Trophoblast cell (in vitro differentiated cells and primary cell): Measurements from ENCODE around the gene HIVEP3.

Source experiments
- DNase-seq, 2 donors: peaks; one replicate each; pipeline ENCODE4 v3.0.0-alpha.2; 2016
- H2AFZ ChIP-seq: 2 replicates; pipeline ENCODE4 v1.6.1; 2013; ENCODE audit warnings: low read length, moderate library complexity, mild to moderate bottlenecking; ENCODE audit not compliant: insufficient read depth, poor library complexity
- H2AK5ac ChIP-seq: 2 replicates; pipeline ENCODE4 v1.6.1; 2013; ENCODE audit warnings: mild to moderate bottlenecking, low read length
- H2BK120ac ChIP-seq: 2 replicates; pipeline ENCODE4 v1.6.1; 2013; ENCODE audit warnings: low read length, mild to moderate bottlenecking, moderate library complexity; ENCODE audit not compliant: insufficient read depth, poor library complexity
- H2BK12ac ChIP-seq: 2 replicates; pipeline ENCODE4 v1.6.1; 2013; ENCODE audit warnings: mild to moderate bottlenecking, low read length, moderate library complexity
- H2BK5ac ChIP-seq: 2 replicates; pipeline ENCODE4 v1.6.1; 2013; ENCODE audit warnings: low read length, low read depth, moderate library complexity, mild to moderate bottlenecking; ENCODE audit not compliant: poor library complexity
- H3K14ac ChIP-seq: 2 replicates; pipeline ENCODE4 v1.6.1; 2013; ENCODE audit warnings: mild to moderate bottlenecking, low read length
- H3K18ac ChIP-seq: 2 replicates; pipeline ENCODE4 v1.6.1; 2013; ENCODE audit warnings: mild to moderate bottlenecking, low read length
- H3K23ac ChIP-seq: 2 replicates; pipeline ENCODE4 v1.6.1; 2013; ENCODE audit warnings: low read length
- H3K27ac ChIP-seq: 2 replicates; pipeline ENCODE4 v1.5.1; 2013; ENCODE audit warnings: low read depth, mild to moderate bottlenecking, inconsistent platforms, low read length, moderate library complexity
- H3K27me3 ChIP-seq: 2 replicates; pipeline ENCODE4 v1.6.1; 2013; ENCODE audit warnings: inconsistent platforms, mild to moderate bottlenecking, low read length, moderate library complexity; ENCODE audit not compliant: insufficient read depth
- H3K36me3 ChIP-seq, 2 experiments: 1 replicate in 1 of 2; 2 replicates in 1 of 2; pipeline ENCODE4 v1.6.1; 2013; ENCODE audit warnings: low read length in 2 of 2, mild to moderate bottlenecking in 2 of 2, moderate library complexity in 1 of 2; ENCODE audit not compliant: insufficient read depth in 2 of 2, control insufficient read depth in 1 of 2
- H3K4ac ChIP-seq: 2 replicates; pipeline ENCODE4 v1.6.1; 2013; ENCODE audit warnings: low read depth, mild to moderate bottlenecking, low read length, moderate library complexity
- H3K4me1 ChIP-seq, 2 experiments: 1 replicate in 1 of 2; 2 replicates in 1 of 2; pipeline ENCODE4 v1.6.1; 2013; ENCODE audit warnings: low read length in 2 of 2, mild to moderate bottlenecking in 2 of 2, moderate library complexity in 1 of 2; ENCODE audit not compliant: insufficient read depth in 2 of 2, control insufficient read depth in 1 of 2
- H3K4me2 ChIP-seq: 2 replicates; pipeline ENCODE4 v1.6.1; 2013; ENCODE audit warnings: inconsistent platforms, mild to moderate bottlenecking, low read length, moderate library complexity
- H3K4me3 ChIP-seq: 2 replicates; pipeline ENCODE4 v1.5.1; 2013; ENCODE audit warnings: mild to moderate bottlenecking, low read depth, low read length, inconsistent platforms
- H3K79me1 ChIP-seq: one replicate; pipeline ENCODE4 v1.6.1; 2013; ENCODE audit warnings: low read length
- H3K79me2 ChIP-seq: 2 replicates; pipeline ENCODE4 v1.6.1; 2013; ENCODE audit warnings: low read length, mild to moderate bottlenecking; ENCODE audit not compliant: control insufficient read depth, insufficient read depth, poor library complexity
- H3K9ac ChIP-seq: 2 replicates; pipeline ENCODE4 v1.6.1; 2013; ENCODE audit warnings: mild to moderate bottlenecking, low read length
- H3K9me3 ChIP-seq: 2 replicates; pipeline ENCODE4 v1.6.1; 2013; ENCODE audit warnings: low read depth, mild to moderate bottlenecking, control low read depth, inconsistent platforms, low read length; ENCODE audit not compliant: insufficient read depth
- H4K12ac ChIP-seq: 2 replicates; pipeline ENCODE4 v1.6.1; 2013; ENCODE audit warnings: low read depth, mild to moderate bottlenecking, low read length, moderate library complexity
- H4K8ac ChIP-seq: 2 replicates; pipeline ENCODE4 v1.6.1; 2013; ENCODE audit warnings: low read depth, mild to moderate bottlenecking, low read length, moderate library complexity
- H4K91ac ChIP-seq: one replicate; pipeline ENCODE4 v1.6.1; 2013; ENCODE audit warnings: low read depth, mild to moderate bottlenecking, low read length, moderate library complexity
- WGBS: extraction: QIAGEN DNeasy Blood & Tissue Kit; methylation state at CpG from one replicate; pipeline ENCODE4 v1.1.7; 2013; ENCODE audit warnings: missing lambda C conversion rate; ENCODE audit not compliant: insufficient read length, insufficient coverage; ENCODE audit errors: extremely low coverage; 5-methylcytosine and 5-hydroxymethylcytosine counted together

HIVEP3 gene

DNA sequence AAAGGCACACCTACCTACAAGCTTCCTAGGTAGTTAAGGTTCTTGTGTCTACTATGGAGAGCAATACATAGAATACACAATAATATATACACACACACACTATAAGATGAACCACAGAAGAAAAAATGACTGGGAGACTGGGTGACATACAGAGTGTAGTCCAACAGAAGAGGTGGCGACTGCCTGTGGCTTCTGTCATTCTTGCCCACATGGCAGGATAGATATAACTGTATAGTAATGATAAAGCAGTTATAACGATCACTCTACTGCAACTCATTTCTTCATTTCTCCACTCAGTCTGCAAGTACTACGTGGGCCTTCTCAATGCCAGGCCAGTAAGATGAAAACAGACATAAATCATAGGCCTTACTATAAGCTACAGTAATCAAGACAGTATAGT is 320.4 kb downstream of the HIVEP3 start:
- WGBS, result no CpG with 5 or more reads among the region's 3 CpGs
- no peak overlapping the region for H4K12ac ChIP-seq
- DNase-seq, result no peak
- H3K14ac ChIP-seq, result no peak overlapping the region
- no peak overlapping the region for H3K4me2 ChIP-seq
- H3K4me3 ChIP-seq, result no peak overlapping the region
- H3K4me1 ChIP-seq, result no peaks in the 10 kb centered on the region
- no peaks in the 10 kb centered on the region for H3K27me3 ChIP-seq
- no peak overlapping the region for H2BK5ac ChIP-seq
- H3K4ac ChIP-seq, result no peak overlapping the region
- H4K8ac ChIP-seq, result no peak overlapping the region
- H3K9me3 ChIP-seq, result no peaks in the 10 kb centered on the region
- no peak overlapping the region for H2BK120ac ChIP-seq
- no peak overlapping the region for H3K27ac ChIP-seq
- H3K9ac ChIP-seq, result no peak overlapping the region
- H2BK12ac ChIP-seq, result no peak overlapping the region
- H3K23ac ChIP-seq, result no peak overlapping the region
- H2AFZ ChIP-seq, result no peak overlapping the region
- H3K36me3 ChIP-seq, result no peaks in the 10 kb centered on the region
- H2AK5ac ChIP-seq, result no peak overlapping the region
- H3K79me1 ChIP-seq, result no peaks in the 10 kb centered on the region
- no peaks in the 10 kb centered on the region for H3K79me2 ChIP-seq
- H4K91ac ChIP-seq, result no peak overlapping the region
- H3K18ac ChIP-seq, result no peak overlapping the region

DNA sequence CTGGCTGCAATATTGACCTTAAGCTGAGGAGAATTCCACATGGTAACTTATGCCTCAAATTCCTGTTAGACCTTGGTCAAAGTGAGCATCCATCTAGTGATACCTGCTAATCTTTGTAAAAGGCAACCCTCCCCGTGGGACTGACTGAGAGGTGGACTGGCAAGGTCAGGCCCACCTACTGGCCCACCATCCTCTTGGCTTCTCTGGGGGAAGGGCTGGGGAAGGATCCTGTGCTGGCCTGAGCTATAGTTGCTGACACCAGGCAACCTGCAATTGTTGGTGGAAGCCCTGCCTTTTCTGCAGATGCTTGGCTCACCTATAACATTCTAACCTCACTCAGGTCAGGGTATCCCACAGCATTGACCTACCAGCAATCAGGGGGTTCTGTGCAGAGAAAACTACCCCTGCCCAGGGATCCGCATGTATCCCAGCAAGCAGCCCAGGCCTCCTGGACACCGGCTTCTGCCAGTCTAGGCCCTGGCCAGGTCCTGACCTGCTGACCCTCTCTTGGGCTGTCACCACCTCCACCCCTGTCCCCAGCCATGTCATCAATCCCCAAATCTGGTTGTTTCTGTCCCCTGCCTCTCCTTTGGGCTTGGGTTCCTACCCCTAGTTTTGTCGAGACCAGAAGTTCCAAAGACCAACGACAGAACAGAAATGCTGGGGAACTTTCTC is 326.1 kb downstream of the HIVEP3 start:
- Histone ChIP-seq H2AFZ (no peak overlapping the region), H3K79me1 (no peaks in the 10 kb centered on the region), H4K8ac (no peak overlapping the region), H3K36me3 (no peaks in the 10 kb centered on the region), H4K12ac (no peak overlapping the region), H2AK5ac (no peak overlapping the region), H3K4me2 (no peak overlapping the region), H3K9ac (no peak overlapping the region), H3K27ac (no peak overlapping the region), H2BK120ac (no peak overlapping the region), H2BK12ac (no peak overlapping the region), H3K4me1 (no peaks in the 10 kb centered on the region), H3K4me3 (no peak overlapping the region), H3K23ac (no peak overlapping the region), H4K91ac (no peak overlapping the region), H2BK5ac (no peak overlapping the region), H3K14ac (no peak overlapping the region), H3K27me3 (no peaks in the 10 kb centered on the region), H3K18ac (no peak overlapping the region), H3K79me2 (no peaks in the 10 kb centered on the region), H3K4ac (no peak overlapping the region), H3K9me3 (peaks cover 1% of the 10 kb centered on the region)
- DNase-seq, result no peak
- no CpG with 5 or more reads among the region's 5 CpGs for WGBS

DNA sequence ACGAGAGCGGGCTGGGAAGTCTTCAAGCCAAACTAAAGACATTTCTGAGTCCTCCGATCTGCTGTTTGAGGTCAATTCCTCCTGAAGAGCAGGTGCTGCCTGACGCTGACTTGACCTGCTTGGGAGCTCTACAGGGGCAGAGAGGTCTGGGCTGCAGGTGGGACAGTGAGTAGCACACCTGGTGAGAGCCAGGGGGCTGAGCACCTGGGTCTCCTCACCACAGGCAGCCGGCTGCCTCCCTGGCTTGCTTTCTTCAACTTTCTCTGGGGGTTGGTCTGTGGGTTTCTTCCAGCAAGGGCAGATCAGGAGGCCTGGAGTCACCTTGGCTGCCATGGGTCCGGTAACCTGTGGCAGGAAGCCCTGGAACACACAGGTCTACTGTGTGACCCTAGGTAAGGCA is 326.8 kb downstream of the HIVEP3 start:
- Histone ChIP-seq H2BK12ac (no peak overlapping the region), H2AFZ (no peak overlapping the region), H3K9ac (no peak overlapping the region), H3K36me3 (no peaks in the 10 kb centered on the region), H3K4me3 (no peak overlapping the region), H2AK5ac (no peak overlapping the region), H3K27ac (no peak overlapping the region), H3K4me1 (no peaks in the 10 kb centered on the region), H4K8ac (no peak overlapping the region), H3K79me2 (no peaks in the 10 kb centered on the region), H3K4me2 (no peak overlapping the region), H2BK120ac (no peak overlapping the region), H3K79me1 (no peaks in the 10 kb centered on the region), H3K27me3 (no peaks in the 10 kb centered on the region), H3K9me3 (peaks cover 1% of the 10 kb centered on the region), H2BK5ac (no peak overlapping the region), H3K14ac (no peak overlapping the region), H3K4ac (no peak overlapping the region), H4K91ac (no peak overlapping the region), H4K12ac (no peak overlapping the region), H3K23ac (no peak overlapping the region), H3K18ac (no peak overlapping the region)
- DNase-seq, result no peak
- WGBS, result no CpG with 5 or more reads among the region's 6 CpGs

DNA sequence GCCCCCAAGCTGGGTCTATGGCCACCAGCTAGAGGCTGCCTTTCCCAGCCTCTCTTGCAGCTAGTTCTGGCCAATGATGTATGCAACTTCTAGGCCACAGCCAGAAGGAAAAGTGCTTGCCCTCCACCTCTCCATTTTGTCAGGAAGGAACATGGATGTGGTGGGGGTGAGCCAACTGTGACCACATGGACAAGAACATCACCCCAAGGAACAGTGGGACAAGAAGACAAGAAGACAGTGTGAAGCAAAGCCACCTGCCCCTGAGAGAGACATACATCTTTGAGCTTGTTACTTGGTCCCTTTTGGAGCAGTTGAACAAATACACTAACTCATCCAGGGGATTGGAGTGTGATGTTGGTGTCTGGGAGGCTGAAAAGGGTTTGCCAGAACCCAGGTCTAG is 328.4 kb downstream of the HIVEP3 start:
- H3K23ac ChIP-seq, result peak overlapping the region; percentile 44
- no peak for DNase-seq
- peaks cover 1% of the 10 kb centered on the region for H3K9me3 ChIP-seq
- H3K9ac ChIP-seq, result no peak overlapping the region
- no peaks in the 10 kb centered on the region for H3K4me1 ChIP-seq
- H2AK5ac ChIP-seq, result no peak overlapping the region
- no peak overlapping the region for H3K27ac ChIP-seq
- no peaks in the 10 kb centered on the region for H3K36me3 ChIP-seq
- H2BK12ac ChIP-seq, result no peak overlapping the region
- no peak overlapping the region for H3K4me2 ChIP-seq
- no peak overlapping the region for H4K8ac ChIP-seq
- H3K79me1 ChIP-seq, result no peaks in the 10 kb centered on the region
- H2BK120ac ChIP-seq, result no peak overlapping the region
- no peaks in the 10 kb centered on the region for H3K79me2 ChIP-seq
- no peak overlapping the region for H2AFZ ChIP-seq
- no peak overlapping the region for H2BK5ac ChIP-seq
- H3K4ac ChIP-seq, result no peak overlapping the region
- H3K18ac ChIP-seq, result no peak overlapping the region
- peak overlapping the region; percentile 11 for H3K4me3 ChIP-seq
- no peak overlapping the region for H3K14ac ChIP-seq
- no peaks in the 10 kb centered on the region for H3K27me3 ChIP-seq
- no peak overlapping the region for H4K12ac ChIP-seq
- no peak overlapping the region for H4K91ac ChIP-seq
